Prostate gland (tissue), 2 donors: ENCODE data around the gene MAIP1.

ENCODE experiments used
- CTCF ChIP-seq, 4 experiments: fragments of 200-600 bp in 2 of 4; fragments of 450-650 bp in 2 of 4; sonication (generic) in 2 of 4; IDR thresholded peaks; 1 replicate in 3 of 4; 2 replicates in 1 of 4; pipeline ENCODE4 v1.5.1; 2016 to 2019; ENCODE audit warnings: antibody characterized with exemption in 4 of 4, mild to moderate bottlenecking in 2 of 4, moderate library complexity in 2 of 4
- POLR2A ChIP-seq: fragments of 450-650 bp; IDR thresholded peaks from one replicate; pipeline ENCODE4 v1.6.1; 2016; ENCODE audit warnings: antibody characterized with exemption, mild to moderate bottlenecking
- POLR2AphosphoS5 ChIP-seq: sonication (generic); formaldehyde crosslinking; IDR thresholded peaks from one replicate; pipeline ENCODE4 v1.6.1; 2017; ENCODE audit warnings: antibody characterized with exemption

GRCh38 chr2:199966405-199966804, 11.0 kb downstream of the MAIP1 start:
- TF ChIP-seq CTCF (IDR thresholded peaks at IDR 0.05): no peak
- no peak for TF ChIP-seq POLR2AphosphoS5
- no peak for TF ChIP-seq POLR2A
